Smooth muscle cell of trachea (primary cell): ENCODE results near the gene C19orf44. TPM values are rescaled to one million over a fixed set of nuclear protein-coding genes. Genes with fewer than 3 reads are reported as not detected.

Experiments used
- total RNA-seq: library from RNA; depleted of rRNA; stranded (reverse); fragments of >200 nt; gene quantifications from 2 replicates; pipeline ENCODE4 v1.2.1, GENCODE V29; 2014

Gene C19orf44
- 4.5 and 6.9 TPM in 2 replicates for total RNA-seq

DNA sequence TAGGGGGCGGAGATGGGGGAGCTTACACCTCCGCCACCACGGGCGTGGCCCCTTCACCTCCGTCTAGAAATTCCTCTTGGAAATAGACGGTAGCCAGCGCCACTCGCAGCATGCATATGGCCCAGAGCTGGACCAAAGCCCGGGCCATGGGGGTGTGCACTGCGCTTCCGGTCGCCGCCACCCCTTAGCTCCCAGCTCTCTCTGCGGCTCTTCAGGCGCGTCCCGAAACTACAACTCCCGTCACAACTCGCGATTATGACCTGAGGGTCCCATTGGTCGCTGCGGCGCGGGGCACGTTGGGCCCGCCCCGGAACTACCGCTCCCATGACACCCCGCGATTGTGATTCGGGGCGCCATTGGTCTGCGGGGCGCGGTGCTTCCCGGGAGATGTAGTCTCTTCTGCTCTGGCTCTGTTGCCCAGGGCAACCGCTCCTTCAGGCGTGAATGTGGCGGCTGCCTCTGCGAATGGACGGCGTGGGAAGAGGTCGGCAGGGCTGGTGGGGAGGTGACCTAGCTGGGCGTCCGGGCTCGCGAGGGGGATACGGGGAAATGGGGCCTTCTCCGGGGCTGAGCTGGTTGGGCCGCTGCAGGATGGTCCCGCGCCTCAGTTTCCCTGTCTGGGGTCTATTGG lies at the start of gene C19orf44, which contains the start of gene CALR3:
TSS of gene C19orf44 (plus strand) at position 413 of the 631 bp plus-strand sequence. CDS start 4,399 bp downstream, outside the sequence.
TSS of gene CALR3 (minus strand) at position 186 of the 631 bp plus-strand sequence. CDS start at position 148, 38 bp downstream.

DNA sequence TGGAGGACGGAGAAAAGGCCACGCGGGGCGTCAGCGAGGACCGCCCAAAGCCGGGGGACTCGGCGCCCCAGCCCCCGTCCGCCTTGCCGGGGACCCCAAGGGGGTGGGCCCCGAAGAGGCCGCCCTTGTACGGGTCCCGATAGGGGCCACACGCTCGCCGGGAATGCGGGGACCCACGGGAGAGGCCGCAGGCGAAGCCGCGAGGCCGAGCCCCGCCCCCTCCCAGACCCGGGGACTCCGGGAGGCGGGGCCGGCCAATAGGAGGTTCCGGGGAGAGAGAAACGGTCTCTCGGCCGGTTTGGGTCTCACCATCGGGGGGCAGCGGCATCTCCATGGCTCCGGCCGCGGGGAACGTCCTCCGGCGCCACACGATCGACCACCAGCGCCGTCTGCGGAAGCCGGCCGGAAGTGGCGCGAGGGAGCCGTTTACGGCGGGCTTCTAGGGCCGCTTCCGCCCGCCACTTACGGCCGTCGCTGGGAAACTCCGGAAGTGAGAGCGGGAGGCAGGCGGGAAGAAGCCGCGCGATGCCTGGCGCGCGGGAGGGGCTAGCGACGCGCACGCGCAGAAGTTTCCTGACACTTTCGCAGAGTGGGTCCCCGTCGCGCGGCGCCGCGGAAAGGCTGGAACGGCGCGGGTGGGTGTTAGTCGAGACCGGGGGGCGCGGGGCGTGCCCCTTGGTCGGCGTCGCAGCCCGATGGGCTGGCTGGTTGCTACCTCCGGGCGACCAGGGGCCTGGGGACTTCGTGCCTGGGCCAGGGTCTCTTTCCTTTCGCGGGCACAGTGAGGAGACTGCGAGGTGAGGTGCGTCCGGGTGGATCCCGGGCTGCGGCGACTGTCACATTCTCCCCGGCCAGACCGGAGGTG lies 46.1 kb downstream of the C19orf44 start, which contains the start of gene CHERP:
TSS of gene CHERP (minus strand) at position 393 of the 865 bp plus-strand sequence. CDS start at position 334, 59 bp downstream.

Other genes starting within 250 kb of the C19orf44 start
- 2.0 and 2.8 TPM in 2 replicates for gene KLF2, start 171.6 kb upstream of the C19orf44 start, total RNA-seq
- 10.9 and 18.0 TPM in 2 replicates for gene EPS15L1, start 24.4 kb upstream of the C19orf44 start, total RNA-seq
- gene CALR3, start 227 bp upstream of the C19orf44 start, total RNA-seq, result not detected in 2 replicates
- 6.7 and 9.4 TPM in 2 replicates for gene CHERP, start 46.0 kb downstream of the C19orf44 start, total RNA-seq
- gene SLC35E1, start 76.0 kb downstream of the C19orf44 start, total RNA-seq, result 29.1 and 32.9 TPM in 2 replicates
- 5.8 and 6.1 TPM in 2 replicates for gene MED26, start 131.8 kb downstream of the C19orf44 start, total RNA-seq
- gene SMIM7, start 163.8 kb downstream of the C19orf44 start, total RNA-seq, result 63.5 and 115 TPM in 2 replicates
- 1.9 and 5.6 TPM in 2 replicates for gene TMEM38A, start 164.7 kb downstream of the C19orf44 start, total RNA-seq
- under 0.01 TPM in 1 of 2 replicates, not detected in the other for gene NWD1, start 223.5 kb downstream of the C19orf44 start, total RNA-seq